ENCODE results near the gene LMX1B. TPM values are rescaled to one million over a fixed set of nuclear protein-coding genes. Genes with fewer than 3 reads are reported as not detected.

The LMX1B gene
- total RNA-seq, 1 experiment from 2014 or later, result 11.3 TPM

DNA sequence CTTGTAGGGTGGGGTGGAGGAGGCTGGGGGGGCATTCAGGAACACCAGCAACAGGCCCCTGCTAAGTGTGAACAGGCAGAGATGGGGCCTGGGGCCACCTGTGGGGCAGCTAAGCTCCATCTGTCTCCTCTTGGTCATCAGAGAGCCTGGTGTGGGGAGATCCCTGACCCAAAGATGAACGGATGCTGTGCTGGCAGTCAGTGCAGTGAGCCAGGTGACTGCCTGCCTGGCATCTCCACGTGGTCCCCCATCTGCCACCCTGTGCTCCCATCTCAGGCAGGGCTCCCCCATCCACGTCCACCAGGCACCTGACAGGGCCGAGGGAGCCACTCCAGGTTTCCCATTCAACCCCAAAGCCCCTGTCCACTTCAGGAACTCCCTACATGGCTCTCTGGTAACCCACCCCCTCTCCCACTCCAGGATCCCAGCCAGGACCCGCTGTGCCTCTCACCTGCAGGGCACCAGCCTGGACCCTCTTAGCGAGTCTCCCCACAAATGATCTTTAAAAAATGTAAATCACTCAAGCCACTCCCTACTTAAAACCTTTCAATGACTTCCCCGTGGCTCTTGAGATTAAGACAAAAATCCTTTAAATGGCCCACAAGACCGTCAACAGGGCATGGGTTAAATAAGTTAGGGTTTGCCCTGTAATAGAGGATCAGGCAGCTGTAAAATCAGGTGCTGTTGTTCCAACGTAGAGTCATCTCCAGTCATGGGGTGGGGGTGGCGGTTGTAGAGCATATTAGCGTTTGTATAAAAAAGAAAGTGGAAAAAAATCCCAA, 60.8 kb downstream of the LMX1B start:
- Histone ChIP-seq H3K4me1 (ENCODE audit: control insufficient read depth in 1 of 2, insufficient read depth in 2 of 2, low read length in 2 of 2) (no peaks in the 10 kb centered on the region), H3K9ac (ENCODE audit: low read length) (no peak overlapping the region), H3K36me3 (ENCODE audit: control insufficient read depth in 1 of 2, insufficient read depth in 2 of 2, low read length in 2 of 2) (no peaks in the 10 kb centered on the region), H3K9me2 (ENCODE audit: insufficient read depth) (no peaks in the 10 kb centered on the region), H2AFZ (ENCODE audit: low read depth, low read length, poor library complexity, severe bottlenecking) (no peak overlapping the region), H3K4me3 (replicated peaks in 1 of 2; ENCODE audit: low read depth in 1 of 2, low read length in 2 of 2) (no peak overlapping the region), H3K4me2 (ENCODE audit: low read length) (no peak overlapping the region), H3K27me3 (ENCODE audit: insufficient read depth, low read length) (no peaks in the 10 kb centered on the region), H3K79me2 (ENCODE audit: insufficient read depth, low read length) (no peaks in the 10 kb centered on the region), H4K20me1 (ENCODE audit: insufficient read depth) (no peaks in the 10 kb centered on the region), H3K9me3 (ENCODE audit: control insufficient read depth in 1 of 2, insufficient read depth in 1 of 2, low read depth in 1 of 2, low read length in 2 of 2) (no peaks in the 10 kb centered on the region), H3K27ac (ENCODE audit: low read depth, low read length) (no peak overlapping the region)
- ATAC-seq (no peak), DNase-seq (ENCODE audit: low read depth, low spot score) (no peak)
- no TSS peak for BruUV-seq (replicated peaks)
- RAD21 ChIA-PET (ENCODE audit: low non-redundant PET in 1 of 2, low total read pairs in 2 of 2, uncharacterized antibody in 2 of 2, unreplicated experiment in 2 of 2), result no interaction called here
- CTCF ChIA-PET, result interaction anchor here (0.7 to 1.0 kb wide), 2 partner anchors 12 to 107 kb away, joined by 3 read pairs; no protein-coding TSS in a partner anchor
- POLR2A ChIA-PET, result no interaction called here
- TF ChIP-seq ZFX (IDR thresholded peaks at IDR 0.05) (no peak), ELF1 (IDR thresholded peaks at IDR 0.05; ENCODE audit: borderline replicate concordance, low read depth) (no peak), EZH2 (IDR thresholded peaks at IDR 0.05) (no peak), EGR1 (IDR thresholded peaks at IDR 0.05; ENCODE audit: low read depth) (no peak)
- intact Hi-C loops (cut with micrococcal nuclease), result no loop called here

DNA sequence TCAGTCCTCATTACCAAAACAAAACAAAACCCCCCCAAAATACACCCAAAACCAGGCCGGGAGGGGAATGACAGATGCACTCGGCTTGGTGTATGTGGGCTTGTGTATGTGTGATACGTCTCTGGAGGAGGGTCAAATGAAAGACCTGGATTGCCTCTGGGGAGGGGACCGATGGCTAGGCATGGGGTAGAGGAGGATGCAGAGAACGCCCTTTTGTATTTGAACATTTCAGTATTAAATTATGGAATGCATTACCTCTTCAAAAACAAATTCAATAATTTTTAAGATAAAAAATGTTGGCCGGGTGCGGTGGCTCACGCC, 61.4 kb downstream of the LMX1B start:
- no peaks in the 10 kb centered on the region for H3K36me3 ChIP-seq (ENCODE audit: control insufficient read depth in 1 of 2, insufficient read depth in 2 of 2, low read length in 2 of 2)
- no peak overlapping the region for H3K4me3 ChIP-seq (replicated peaks in 1 of 2; ENCODE audit: low read depth in 1 of 2, low read length in 2 of 2)
- ChIA-PET RAD21 (ENCODE audit: low non-redundant PET in 1 of 2, low total read pairs in 2 of 2, uncharacterized antibody in 2 of 2, unreplicated experiment in 2 of 2) (no interaction called here), POLR2A (no interaction called here), CTCF (interaction anchor here (1.0 kb wide), 1 partner anchor 12 kb away, joined by 3 read pairs; no protein-coding TSS in a partner anchor)
- no peak overlapping the region for H3K4me2 ChIP-seq (ENCODE audit: low read length)
- no peaks in the 10 kb centered on the region for H3K79me2 ChIP-seq (ENCODE audit: insufficient read depth, low read length)
- no peaks in the 10 kb centered on the region for H3K9me2 ChIP-seq (ENCODE audit: insufficient read depth)
- H3K9me3 ChIP-seq (ENCODE audit: control insufficient read depth in 1 of 2, insufficient read depth in 1 of 2, low read depth in 1 of 2, low read length in 2 of 2), result no peaks in the 10 kb centered on the region
- no peak overlapping the region for H3K27ac ChIP-seq (ENCODE audit: low read depth, low read length)
- intact Hi-C loops (cut with micrococcal nuclease), result no loop called here
- no peaks in the 10 kb centered on the region for H3K4me1 ChIP-seq (ENCODE audit: control insufficient read depth in 1 of 2, insufficient read depth in 2 of 2, low read length in 2 of 2)
- DNase-seq (ENCODE audit: low read depth, low spot score), result no peak
- no peaks in the 10 kb centered on the region for H4K20me1 ChIP-seq (ENCODE audit: insufficient read depth)
- no TSS peak for BruUV-seq (replicated peaks)
- no peak for ATAC-seq
- no peak overlapping the region for H2AFZ ChIP-seq (ENCODE audit: low read depth, low read length, poor library complexity, severe bottlenecking)
- no peak overlapping the region for H3K9ac ChIP-seq (ENCODE audit: low read length)
- no peak for TF ChIP-seq ZFX (IDR thresholded peaks at IDR 0.05)
- no peak for TF ChIP-seq CEBPB (IDR thresholded peaks at IDR 0.05; ENCODE audit: low read depth)
- TF ChIP-seq, protein P1, sequence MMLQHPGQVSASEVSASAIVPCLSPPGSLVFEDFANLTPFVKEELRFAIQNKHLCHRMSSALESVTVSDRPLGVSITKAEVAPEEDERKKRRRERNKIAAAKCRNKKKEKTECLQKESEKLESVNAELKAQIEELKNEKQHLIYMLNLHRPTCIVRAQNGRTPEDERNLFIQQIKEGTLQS (IDR thresholded peaks at IDR 0.05), result no peak
- TF ChIP-seq RAD21 (IDR thresholded peaks at IDR 0.05; ENCODE audit: low read depth), result no peak
- no peak for TF ChIP-seq TCF7L2 (IDR thresholded peaks at IDR 0.05; ENCODE audit: borderline replicate concordance, extremely low read depth, insufficient read depth, insufficient read length)
- TF ChIP-seq EGR1 (IDR thresholded peaks at IDR 0.05; ENCODE audit: low read depth), result no peak
- no peak for TF ChIP-seq ZNF274 (IDR thresholded peaks at IDR 0.05; ENCODE audit: low read depth, low read length)
- TF ChIP-seq EZH2phosphoT487 (IDR thresholded peaks at IDR 0.05; ENCODE audit: borderline replicate concordance), result no peak
- TF ChIP-seq, protein P2, sequence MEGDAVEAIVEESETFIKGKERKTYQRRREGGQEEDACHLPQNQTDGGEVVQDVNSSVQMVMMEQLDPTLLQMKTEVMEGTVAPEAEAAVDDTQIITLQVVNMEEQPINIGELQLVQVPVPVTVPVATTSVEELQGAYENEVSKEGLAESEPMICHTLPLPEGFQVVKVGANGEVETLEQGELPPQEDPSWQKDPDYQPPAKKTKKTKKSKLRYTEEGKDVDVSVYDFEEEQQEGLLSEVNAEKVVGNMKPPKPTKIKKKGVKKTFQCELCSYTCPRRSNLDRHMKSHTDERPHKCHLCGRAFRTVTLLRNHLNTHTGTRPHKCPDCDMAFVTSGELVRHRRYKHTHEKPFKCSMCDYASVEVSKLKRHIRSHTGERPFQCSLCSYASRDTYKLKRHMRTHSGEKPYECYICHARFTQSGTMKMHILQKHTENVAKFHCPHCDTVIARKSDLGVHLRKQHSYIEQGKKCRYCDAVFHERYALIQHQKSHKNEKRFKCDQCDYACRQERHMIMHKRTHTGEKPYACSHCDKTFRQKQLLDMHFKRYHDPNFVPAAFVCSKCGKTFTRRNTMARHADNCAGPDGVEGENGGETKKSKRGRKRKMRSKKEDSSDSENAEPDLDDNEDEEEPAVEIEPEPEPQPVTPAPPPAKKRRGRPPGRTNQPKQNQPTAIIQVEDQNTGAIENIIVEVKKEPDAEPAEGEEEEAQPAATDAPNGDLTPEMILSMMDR (IDR thresholded peaks at IDR 0.05 in 2 of 3, conservative IDR thresholded peaks at IDR 0.05 in 1 of 3; ENCODE audit: borderline replicate concordance in 1 of 3, insufficient read depth in 1 of 3, low read depth in 2 of 3, low read length in 2 of 3), result no peak
- TF ChIP-seq FOSL1 (IDR thresholded peaks at IDR 0.05; ENCODE audit: low read depth), result no peak
- TF ChIP-seq YY1 (IDR thresholded peaks at IDR 0.05; ENCODE audit: extremely low read depth, insufficient replicate concordance, low read depth, low read length), result no peak
- TF ChIP-seq POLR2AphosphoS5 (IDR thresholded peaks at IDR 0.05; ENCODE audit: low read depth, low read length), result no peak
- no peak for TF ChIP-seq POLR2A (IDR thresholded peaks at IDR 0.05; ENCODE audit: borderline replicate concordance, extremely low read depth, insufficient read depth, insufficient read length)
- no peak for TF ChIP-seq ELF1 (IDR thresholded peaks at IDR 0.05; ENCODE audit: borderline replicate concordance, low read depth)
- TF ChIP-seq CBX3 (IDR thresholded peaks at IDR 0.05; ENCODE audit: low read depth), result no peak
- no peak for TF ChIP-seq JUND (IDR thresholded peaks at IDR 0.05)
- no peak for TF ChIP-seq EZH2 (IDR thresholded peaks at IDR 0.05)
- TF ChIP-seq SRF (IDR thresholded peaks at IDR 0.05; ENCODE audit: low read depth), result no peak
- TF ChIP-seq SP1 (IDR thresholded peaks at IDR 0.05; ENCODE audit: low read depth), result no peak
- no peaks in the 10 kb centered on the region for H3K27me3 ChIP-seq (ENCODE audit: insufficient read depth, low read length)

All from HCT116 (cell line).